Osteocyte (in vitro differentiated cells): Measurements from ENCODE around the gene TEF. TPM values are rescaled to one million over a fixed set of nuclear protein-coding genes. Genes with fewer than 3 reads are reported as not detected.

Source experiments
- DNase-seq: peaks from one replicate; pipeline ENCODE4 v3.0.0; 2021; ENCODE audit warnings: mixed read lengths; ENCODE audit not compliant: unreplicated experiment; ENCODE audit errors: extremely low spot score
- H3K27ac Mint-ChIP-seq: one replicate; pipeline ENCODE4 v1.8.0; 2021; ENCODE audit warnings: mild to moderate bottlenecking, mixed read lengths; ENCODE audit not compliant: unreplicated experiment
- H3K27me3 Mint-ChIP-seq: one replicate; pipeline ENCODE4 v1.8.0; 2021; ENCODE audit warnings: mixed read lengths; ENCODE audit not compliant: unreplicated experiment
- H3K36me3 Mint-ChIP-seq: one replicate; pipeline ENCODE4 v1.8.0; 2021; ENCODE audit warnings: mixed read lengths; ENCODE audit not compliant: unreplicated experiment
- H3K4me1 Mint-ChIP-seq: one replicate; pipeline ENCODE4 v1.8.0; 2021; ENCODE audit warnings: mixed read lengths; ENCODE audit not compliant: unreplicated experiment
- H3K4me3 Mint-ChIP-seq: one replicate; pipeline ENCODE4 v1.8.0; 2021; ENCODE audit warnings: mild to moderate bottlenecking, moderate library complexity, mixed read lengths; ENCODE audit not compliant: unreplicated experiment
- H3K9me3 Mint-ChIP-seq: one replicate; pipeline ENCODE4 v1.8.0; 2021; ENCODE audit warnings: mixed read lengths; ENCODE audit not compliant: unreplicated experiment
- CTCF ChIP-seq: fragments of 200-600 bp; sonication (generic); IDR thresholded peaks from 2 replicates; pipeline ENCODE4 v1.5.0; 2021; ENCODE audit warnings: antibody characterized with exemption, mild to moderate bottlenecking, moderate library complexity
- total RNA-seq: library from RNA; stranded (reverse); gene quantifications from 2 replicates; pipeline ENCODE4 v1.2.1, GENCODE V29; 2021

TEF gene
- total RNA-seq, 1 donor from 2014 or later = 5.7 TPM

GRCh38 chr22:41341990-41342389, 39.8 kb upstream of the TEF start:
- Mint-ChIP-seq H3K4me1 (no peaks in the 10 kb centered on the region), H3K9me3 (no peaks in the 10 kb centered on the region), H3K27ac (no peak overlapping the region), H3K36me3 (peaks cover 27% of the 10 kb centered on the region), H3K27me3 (no peaks in the 10 kb centered on the region), H3K4me3 (no peak overlapping the region)
- DNase-seq = no peak
- TF ChIP-seq CTCF = no peak

GRCh38 chr22:41343300-41343699, 38.4 kb upstream of the TEF start:
- DNase-seq = no peak
- Mint-ChIP-seq H3K27ac (no peak overlapping the region), H3K9me3 (no peaks in the 10 kb centered on the region), H3K36me3 (peaks cover 28% of the 10 kb centered on the region), H3K4me3 (no peak overlapping the region), H3K27me3 (no peaks in the 10 kb centered on the region), H3K4me1 (no peaks in the 10 kb centered on the region)
- TF ChIP-seq CTCF = no peak

GRCh38 chr22:41343717-41344116, 38.0 kb upstream of the TEF start:
- peaks cover 28% of the 10 kb centered on the region for H3K36me3 Mint-ChIP-seq
- no peaks in the 10 kb centered on the region for H3K4me1 Mint-ChIP-seq
- no peak for DNase-seq
- no peak overlapping the region for H3K27ac Mint-ChIP-seq
- TF ChIP-seq CTCF = no peak
- no peaks in the 10 kb centered on the region for H3K27me3 Mint-ChIP-seq
- no peaks in the 10 kb centered on the region for H3K9me3 Mint-ChIP-seq
- H3K4me3 Mint-ChIP-seq = no peak overlapping the region

GRCh38 chr22:41344189-41344788, 37.5 kb upstream of the TEF start:
- DNase-seq = no peak
- H3K4me3 Mint-ChIP-seq = no peak overlapping the region
- no peak for TF ChIP-seq CTCF
- H3K27me3 Mint-ChIP-seq = no peaks in the 10 kb centered on the region
- H3K4me1 Mint-ChIP-seq = no peaks in the 10 kb centered on the region
- no peak overlapping the region for H3K27ac Mint-ChIP-seq
- H3K9me3 Mint-ChIP-seq = no peaks in the 10 kb centered on the region
- peaks cover 25% of the 10 kb centered on the region for H3K36me3 Mint-ChIP-seq

- H3K4me1 Mint-ChIP-seq = peaks cover 12% of the 10 kb centered on the region
- H3K36me3 Mint-ChIP-seq = peaks cover 32% of the 10 kb centered on the region
- no peak overlapping the region for H3K27ac Mint-ChIP-seq
- no peak overlapping the region for H3K4me3 Mint-ChIP-seq
- H3K9me3 Mint-ChIP-seq = no peaks in the 10 kb centered on the region
- TF ChIP-seq CTCF = no peak
- no peaks in the 10 kb centered on the region for H3K27me3 Mint-ChIP-seq
- DNase-seq = no peak
These were observed 35.9 kb upstream of the TEF start for GRCh38 chr22:41345807-41346335.
